HG03342 (cell line): Measurements from ENCODE around the gene SURF4.

Source experiments
- ATAC-seq: cut with Tn5 transposase; IDR thresholded peaks from one replicate; pipeline ENCODE4 v1.9.1; 2021; ENCODE audit warnings: mild to moderate bottlenecking, moderate library complexity; ENCODE audit not compliant: unreplicated experiment

SURF4 gene

DNA sequence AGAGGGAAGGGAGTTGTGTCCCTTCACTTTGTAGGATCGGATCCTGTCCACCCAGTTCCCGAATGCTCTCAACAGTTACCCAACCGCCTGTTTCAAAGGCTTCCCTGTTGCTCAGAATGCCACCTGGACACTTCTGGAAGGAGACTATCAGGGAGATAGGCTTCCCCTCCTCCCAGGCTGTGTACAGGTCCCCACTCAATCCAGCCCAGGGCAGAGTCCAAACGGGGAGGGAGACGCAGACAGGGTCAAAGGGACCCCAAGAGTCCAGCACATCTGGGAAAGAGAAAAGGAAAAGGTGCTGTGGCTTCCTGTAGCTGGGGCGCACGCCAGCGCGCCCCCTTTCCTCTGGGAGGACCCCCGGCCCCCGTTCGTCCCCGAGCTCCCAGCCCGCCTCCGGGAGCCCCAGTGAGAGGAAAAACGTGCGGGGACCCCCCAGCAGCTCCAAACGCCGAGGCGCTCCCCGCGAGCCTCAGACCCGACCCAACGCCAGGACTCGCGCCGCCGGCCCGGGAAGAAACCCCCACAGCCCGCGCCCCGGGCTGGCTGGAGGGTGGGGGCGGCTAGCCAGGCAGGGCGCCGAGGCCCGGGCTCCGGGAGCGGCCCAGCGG, 640 bp downstream of the SURF4 start:
- peak; percentile 18 for ATAC-seq

- ATAC-seq, result no peak
These were observed 1.2 kb downstream of the SURF4 start for GRCh38 chr9:133374612-133375115.

DNA sequence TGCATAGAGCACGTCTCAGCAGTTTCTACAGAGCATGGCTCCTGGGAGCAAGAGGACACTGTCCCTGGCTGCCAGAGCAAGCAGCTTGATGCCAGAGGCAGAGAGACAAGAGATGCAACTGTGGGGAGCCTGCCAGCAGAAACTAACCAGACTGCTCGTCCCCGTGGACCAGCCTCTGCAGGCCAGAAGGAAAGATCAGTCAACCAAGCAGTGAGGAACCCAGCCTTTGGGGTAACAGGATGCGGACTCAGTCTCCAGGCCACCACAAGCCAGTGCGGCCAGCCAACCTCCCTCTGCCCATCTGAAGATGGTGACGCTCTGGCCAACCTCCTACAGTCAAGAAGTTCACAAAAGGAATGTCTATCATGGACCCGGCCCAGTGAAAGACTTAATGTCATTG, 3.7 kb downstream of the SURF4 start:
- no peak for ATAC-seq

DNA sequence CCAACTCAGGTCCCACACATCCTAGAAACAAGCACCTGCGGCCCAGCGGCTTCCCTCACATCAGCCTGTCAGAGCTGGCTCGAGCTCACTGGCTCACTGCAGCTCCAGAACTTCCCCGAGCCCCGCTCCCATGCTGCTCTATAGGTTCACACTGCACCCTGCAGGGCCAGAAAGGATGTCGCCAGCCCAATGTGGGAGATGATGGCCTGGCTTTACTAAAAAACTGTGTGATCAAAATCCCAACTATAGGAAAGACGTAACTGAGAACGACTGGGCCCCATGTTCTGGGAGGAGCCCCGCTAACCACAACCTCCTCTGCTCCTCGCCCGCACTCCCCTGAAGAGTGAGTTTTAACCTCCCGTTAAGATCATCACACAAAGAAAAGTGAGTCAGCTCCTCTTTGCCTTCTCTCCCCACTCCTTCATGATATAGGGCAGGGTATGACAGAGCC, 4.6 kb downstream of the SURF4 start:
- ATAC-seq, result no peak

- ATAC-seq, result no peak
These were observed 5.2 kb downstream of the SURF4 start for GRCh38 chr9:133370685-133371084.

DNA sequence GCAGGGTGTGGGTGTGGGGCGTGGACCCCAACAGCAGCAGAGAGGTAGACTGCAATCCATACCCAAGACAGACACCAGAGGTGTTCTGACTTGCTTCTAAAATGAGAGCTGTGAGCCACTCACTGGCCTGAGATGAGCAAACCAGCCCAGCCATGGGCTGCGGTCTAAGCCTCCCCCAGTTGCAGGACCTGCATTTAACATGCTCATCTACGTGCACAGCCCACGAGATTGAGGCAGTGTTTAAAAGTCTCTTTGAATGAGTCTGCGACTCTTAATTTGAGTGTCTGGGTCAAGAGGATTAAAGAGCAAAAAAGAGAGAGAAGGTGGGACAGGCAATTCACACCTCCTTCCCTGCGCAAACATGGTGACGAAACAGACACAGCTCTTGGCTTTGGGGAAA, 5.9 kb downstream of the SURF4 start:
- ATAC-seq, result no peak

- no peak for ATAC-seq
These were observed 6.4 kb downstream of the SURF4 start for GRCh38 chr9:133369422-133369821.

DNA sequence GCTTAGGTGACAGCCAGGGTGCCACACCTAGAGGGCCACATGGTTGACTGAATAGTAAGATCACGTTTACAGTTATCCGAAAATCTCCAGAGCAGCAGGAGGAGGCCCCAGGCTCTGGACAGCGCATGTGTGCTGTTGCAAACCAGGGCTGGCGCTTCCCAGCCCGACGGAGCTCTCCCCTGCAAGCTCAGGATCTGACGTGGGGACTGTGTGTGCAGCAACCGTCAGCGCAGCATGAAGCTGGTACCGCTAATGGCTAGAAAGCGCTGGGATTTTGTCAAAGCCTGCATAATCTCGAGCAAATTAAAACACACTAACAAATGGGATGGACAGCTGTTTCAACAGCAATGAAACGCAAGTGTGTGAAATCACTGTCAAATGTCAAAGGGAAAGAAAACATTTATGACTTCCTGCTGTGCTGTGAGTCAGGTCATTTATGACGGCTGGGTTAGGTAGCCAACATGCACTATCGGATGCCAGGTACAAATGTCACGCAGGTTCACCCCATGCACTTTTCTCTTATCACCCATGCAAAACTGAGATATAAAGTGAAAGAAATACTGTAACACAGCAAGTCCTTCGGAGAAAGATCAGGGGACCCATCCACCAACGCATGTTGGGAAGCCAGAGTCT, 7.5 kb downstream of the SURF4 start:
- ATAC-seq, result no peak

DNA sequence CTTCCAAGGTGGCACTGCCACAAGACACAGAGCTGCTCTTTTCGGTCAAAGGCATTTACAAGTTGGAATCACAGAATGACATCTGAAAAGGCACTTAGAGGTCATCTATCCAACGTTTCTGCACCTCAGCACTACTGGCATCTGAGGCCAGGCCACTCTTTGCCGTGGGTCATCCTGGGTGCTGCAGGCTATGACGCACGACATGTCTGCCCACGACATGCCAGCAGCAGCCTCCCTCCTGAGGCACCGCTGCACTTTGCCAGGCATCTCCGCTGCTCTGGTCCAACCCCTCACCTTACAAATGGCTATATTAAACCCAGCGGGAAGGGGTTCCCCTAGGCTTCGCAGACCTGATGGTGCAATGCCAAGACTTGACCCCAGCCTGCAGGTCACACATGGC, 8.1 kb downstream of the SURF4 start:
- no peak for ATAC-seq

DNA sequence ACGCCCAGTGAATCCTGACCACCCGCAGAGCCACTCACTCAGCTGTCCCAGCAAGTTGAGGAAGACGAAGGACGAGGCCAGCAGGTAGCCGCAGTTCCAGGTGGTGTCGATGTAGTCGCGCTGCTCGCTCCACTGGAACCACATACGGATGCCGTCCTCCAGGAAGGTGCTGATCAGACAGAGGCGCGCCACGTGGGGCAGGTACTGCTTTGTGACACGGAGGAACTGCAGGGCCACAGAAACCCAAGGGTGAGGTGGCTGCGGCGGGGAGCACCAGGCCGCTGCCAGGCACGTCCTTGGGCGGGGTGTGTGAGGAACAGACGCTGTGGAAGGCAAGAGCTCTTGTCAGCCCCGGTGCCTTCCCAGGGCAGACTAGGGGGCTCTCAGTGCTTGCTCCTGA, 8.6 kb downstream of the SURF4 start:
- ATAC-seq, result no peak

DNA sequence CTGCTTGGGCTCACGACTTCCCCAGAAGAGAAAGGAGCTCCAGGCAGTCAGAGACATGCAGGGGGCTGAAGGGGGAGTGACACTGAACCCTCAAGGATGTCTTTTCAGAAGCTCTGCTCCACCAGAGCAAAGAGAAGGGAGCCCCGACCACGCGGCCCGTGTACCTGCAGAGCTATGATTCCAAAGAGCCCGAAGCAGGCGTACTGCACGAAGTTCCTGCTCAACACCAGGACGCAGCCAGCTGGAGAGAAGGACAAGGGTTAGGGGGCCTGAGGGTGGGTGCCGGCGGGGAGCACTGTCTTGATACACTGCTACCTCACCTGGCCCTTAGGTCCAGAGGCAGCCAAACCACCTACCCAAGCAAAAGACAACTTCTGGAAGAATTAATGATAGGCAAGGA, 9.4 kb downstream of the SURF4 start:
- no peak for ATAC-seq

- ATAC-seq, result no peak
These were observed 13.4 kb downstream of the SURF4 start for GRCh38 chr9:133362359-133363044.

- ATAC-seq, result no peak
These were observed 14.3 kb downstream of the SURF4 start for GRCh38 chr9:133361507-133362092.

DNA sequence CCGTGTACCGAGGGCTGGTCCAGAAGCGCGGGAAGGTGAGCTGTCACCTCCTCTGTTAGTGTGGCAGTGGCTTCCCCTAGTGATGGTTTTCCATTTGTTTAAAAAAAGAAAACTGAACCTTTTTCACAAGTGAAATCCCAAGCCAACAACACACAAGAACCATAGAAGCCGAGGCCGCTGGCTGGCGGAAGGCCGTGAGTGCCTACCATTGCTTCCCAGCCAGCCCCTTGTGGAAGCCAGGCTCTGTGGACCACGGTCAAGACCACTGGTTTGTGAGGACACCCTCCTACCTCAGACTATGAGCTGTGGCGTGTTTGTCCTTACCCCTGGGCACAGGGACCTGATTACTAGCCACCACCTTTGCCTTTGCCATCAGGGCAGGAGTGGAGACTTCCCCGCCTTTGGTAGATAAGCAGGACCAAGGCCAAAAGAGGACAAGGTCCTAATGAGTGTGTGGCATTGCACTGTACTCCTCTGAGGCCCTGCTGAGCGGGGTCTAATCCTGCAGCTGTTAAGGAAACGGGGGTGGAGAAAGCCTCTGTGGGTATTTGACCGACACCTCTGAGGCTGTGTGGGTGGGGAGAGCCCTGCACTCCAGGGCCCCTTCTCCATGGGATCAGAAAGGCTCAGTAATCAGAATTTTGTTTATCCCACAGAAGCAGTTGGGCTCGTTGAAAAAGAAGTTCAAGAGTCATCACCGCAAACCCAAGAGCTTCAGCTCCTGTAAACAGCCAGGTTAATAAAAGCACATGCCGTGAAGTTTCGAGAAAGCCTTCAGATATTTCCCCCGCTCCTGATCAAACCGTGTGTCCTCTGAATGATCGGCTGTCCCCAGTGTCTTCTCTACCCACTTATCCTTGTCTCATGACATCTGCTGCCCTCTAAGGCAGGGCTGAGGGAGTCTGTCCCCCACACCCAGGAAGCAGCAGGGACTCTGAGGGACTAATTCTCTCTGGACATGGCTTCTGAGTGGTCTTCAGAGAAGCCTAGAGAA, 15.2 kb downstream of the SURF4 start:
- ATAC-seq, result no peak

- ATAC-seq, result no peak
These were observed 16.3 kb downstream of the SURF4 start for GRCh38 chr9:133359399-133360175.

DNA sequence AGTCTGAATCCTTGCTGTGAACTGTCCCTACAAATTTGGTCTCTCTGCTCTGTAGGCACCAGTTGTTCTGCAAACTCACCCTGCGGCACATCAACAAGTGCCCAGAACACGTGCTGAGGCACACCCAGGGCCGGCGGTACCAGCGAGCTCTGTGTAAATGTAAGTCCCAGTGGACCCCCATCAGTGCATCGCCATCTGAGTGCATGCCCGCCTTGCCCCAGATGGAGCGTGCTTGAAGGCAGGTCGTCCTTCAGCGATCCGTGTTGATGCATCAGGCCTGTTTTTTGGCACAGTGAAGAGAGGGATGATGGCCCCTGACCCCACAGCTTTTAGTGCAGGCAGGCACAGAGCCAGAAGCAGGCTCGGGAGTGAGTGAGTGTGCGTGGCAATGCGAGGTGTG, 18.2 kb downstream of the SURF4 start:
- no peak for ATAC-seq

- ATAC-seq, result peak; percentile 64
These were observed 19.3 kb downstream of the SURF4 start, which contains the start of the genes SURF1 and SURF2 for GRCh38 chr9:133356391-133357091. SURF1 (minus strand) TSS chr9:133356487; CDS start chr9:133356453, 34 bp downstream. SURF2 (plus strand) TSS chr9:133356550; CDS start chr9:133356593, 43 bp downstream.

GRCh38 chr9:133355881-133356357, 19.9 kb downstream of the SURF4 start:
- ATAC-seq, result peak; percentile 27

DNA sequence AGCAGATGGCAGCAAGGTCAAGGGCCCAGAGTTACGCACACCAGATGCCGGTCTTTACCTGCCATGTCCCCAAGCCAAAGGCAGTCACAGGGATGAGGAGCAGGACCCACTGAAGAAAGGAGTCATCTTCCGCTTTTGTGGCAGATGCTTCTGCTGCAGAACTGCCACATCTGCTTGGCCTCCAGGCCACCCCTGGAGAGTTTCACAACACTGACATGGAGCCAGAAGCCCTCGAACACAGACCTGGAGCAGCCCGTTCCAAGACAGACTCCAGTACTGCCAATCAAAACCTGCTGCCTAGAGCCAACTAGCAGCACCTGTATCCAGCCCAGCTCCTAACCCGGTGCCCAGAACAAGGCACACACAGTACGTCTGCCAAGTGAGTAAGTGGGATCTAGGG, 21.1 kb downstream of the SURF4 start:
- ATAC-seq, result no peak
